A673 (cell line): ENCODE results near the gene TRDMT1. TPM values are rescaled to one million over a fixed set of nuclear protein-coding genes. Genes with fewer than 3 reads are reported as not detected.

ENCODE experiments used
- BruUV-seq: library from RNA; stranded (reverse); fragments of 400-500 nt; replicated peaks from 2 replicates; lab custom pipeline; 2021; lab: Mats Ljungman, UMichigan
- CTCF ChIA-PET: fragments of 300-600 bp; sonication (Branson Sonifier 250); formaldehyde crosslinking; loops from one replicate; lab custom pipeline; 2022; ENCODE audit warnings: antibody characterized with exemption; lab: Charles Lee
- POLR2A ChIA-PET: fragments of 300-600 bp; sonication (Branson Sonifier 250); formaldehyde crosslinking; loops from one replicate; lab custom pipeline; 2022; ENCODE audit warnings: antibody characterized with exemption; ENCODE audit not compliant: low non-redundant PET; lab: Charles Lee
- DNase-seq: peaks from one replicate; pipeline ENCODE4 v3.0.0-alpha.2; 2015; ENCODE audit warnings: low spot score
- H3K27ac ChIP-seq: fragments of 200-600 bp; sonication (generic); 2 replicates; pipeline ENCODE4 v1.5.1; 2016; ENCODE audit warnings: mixed run types, low read depth, mild to moderate bottlenecking, mixed read lengths, antibody characterized with exemption, low read length; ENCODE audit not compliant: poor library complexity, severe bottlenecking
- H3K27me3 ChIP-seq: fragments of 200-600 bp; sonication (generic); replicated peaks from 2 replicates; pipeline ENCODE4 v1.6.1; 2017; ENCODE audit warnings: mixed run types, low read depth, mild to moderate bottlenecking, mixed read lengths, antibody characterized with exemption, low read length; ENCODE audit not compliant: insufficient read depth, poor library complexity
- H3K36me3 ChIP-seq: fragments of 200-600 bp; sonication (generic); 2 replicates; pipeline ENCODE4 v1.6.1; 2016; ENCODE audit warnings: mixed run types, mild to moderate bottlenecking, mixed read lengths, antibody characterized with exemption, low read length; ENCODE audit not compliant: insufficient read depth, poor library complexity, severe bottlenecking
- H3K4me1 ChIP-seq: fragments of 200-600 bp; sonication (generic); 2 replicates; pipeline ENCODE4 v1.6.1; 2017; ENCODE audit warnings: mixed run types, mild to moderate bottlenecking, mixed read lengths, antibody characterized with exemption, low read length; ENCODE audit not compliant: insufficient read depth, poor library complexity, severe bottlenecking
- H3K4me3 ChIP-seq: fragments of 200-600 bp; sonication (generic); 2 replicates; pipeline ENCODE4 v1.5.1; 2016; ENCODE audit warnings: low read depth, mixed run types, mild to moderate bottlenecking, mixed read lengths, low read length; ENCODE audit not compliant: poor library complexity, severe bottlenecking
- H3K9me3 ChIP-seq: fragments of 200-600 bp; sonication (generic); 2 replicates; pipeline ENCODE4 v1.6.1; 2016; ENCODE audit warnings: mixed run types, low read depth, mild to moderate bottlenecking, mixed read lengths, antibody characterized with exemption, low read length; ENCODE audit not compliant: poor library complexity, severe bottlenecking
- CTCF ChIP-seq: fragments of 300-800, 200-600 bp; sonication (generic); conservative IDR thresholded peaks from 2 replicates; pipeline ENCODE4 v1.5.1; 2017; ENCODE audit warnings: low read depth, mild to moderate bottlenecking, antibody characterized with exemption, low read length, moderate library complexity, mixed read lengths
- EZH2 ChIP-seq: fragments of 200-600 bp; sonication (generic); IDR thresholded peaks from 2 replicates; pipeline ENCODE4 v1.6.1; 2017; ENCODE audit warnings: borderline replicate concordance, low read depth, mild to moderate bottlenecking, mixed read lengths, antibody characterized with exemption, low read length; ENCODE audit not compliant: poor library complexity, severe bottlenecking
- intact Hi-C: fragments of 100-400 bp; cut with micrococcal nuclease; formaldehyde crosslinking; loops from one replicate; pipeline ENCODE4 v1.10.0; 2022; ENCODE audit not compliant: unreplicated experiment
- total RNA-seq: library from RNA; stranded (reverse); gene quantifications from 2 replicates; pipeline ENCODE4 v1.2.3, GENCODE V29; 2021

TRDMT1 gene
- total RNA-seq, 1 experiment from 2014 or later, result 14.0 TPM

GRCh38 chr10:17231788-17232187 lies 30.3 kb upstream of the TRDMT1 start:
- no peak for TF ChIP-seq EZH2
- TF ChIP-seq CTCF, result no peak
- peak overlapping the region; percentile 6 for H3K27ac ChIP-seq
- H3K27me3 ChIP-seq, result no peaks in the 10 kb centered on the region
- no peaks in the 10 kb centered on the region for H3K9me3 ChIP-seq
- peak overlapping the region; percentile 96 for H3K4me3 ChIP-seq
- H3K4me1 ChIP-seq, result peaks cover 37% of the 10 kb centered on the region
- no peak for DNase-seq
- POLR2A ChIA-PET, result interaction anchor here (0.5 to 0.7 kb wide), 3 partner anchors 209 to 399 kb away, joined by 4 to 9 read pairs (median 4); no protein-coding TSS in a partner anchor
- no TSS peak for BruUV-seq
- CTCF ChIA-PET, result no interaction called here
- intact Hi-C loops, result loop anchor here (5.0 kb wide), 2 partner anchors 204 to 339 kb away; no protein-coding TSS in a partner anchor
- H3K36me3 ChIP-seq, result peaks cover 64% of the 10 kb centered on the region

GRCh38 chr10:17229967-17230682 lies 28.7 kb upstream of the TRDMT1 start:
- H3K4me3 ChIP-seq, result peak overlapping the region; percentile 96
- peaks cover 42% of the 10 kb centered on the region for H3K4me1 ChIP-seq
- peak overlapping the region; percentile 93 for H3K27ac ChIP-seq
- no TSS peak for BruUV-seq
- ChIA-PET POLR2A (interaction anchor here (0.6 kb wide), 4 partner anchors 81 to 285 kb away, joined by 3 to 6 read pairs (median 4); no protein-coding TSS in a partner anchor), CTCF (interaction anchor here (0.6 to 1.2 kb wide), 7 partner anchors 30 to 397 kb away, joined by 3 to 5 read pairs (median 4); no protein-coding TSS in a partner anchor)
- TF ChIP-seq EZH2 (no peak), CTCF (no peak)
- intact Hi-C loops, result loop anchor here (2.0 to 5.0 kb wide), 5 partner anchors 29 to 338 kb away; partner anchors contain the start of gene TRDMT1
- H3K9me3 ChIP-seq, result no peaks in the 10 kb centered on the region
- H3K27me3 ChIP-seq, result no peaks in the 10 kb centered on the region
- H3K36me3 ChIP-seq, result peaks cover 47% of the 10 kb centered on the region
- DNase-seq, result peak; percentile 89

GRCh38 chr10:17229717-17229966 lies 28.2 kb upstream of the TRDMT1 start:
- intact Hi-C loops, result loop anchor here (2.0 to 5.0 kb wide), 3 partner anchors 29 to 277 kb away; partner anchors contain the start of gene TRDMT1

More at GRCh38 chr10:17229717-17229966, 28.2 kb upstream of the TRDMT1 start:
- CTCF ChIA-PET, result no interaction called here
- H3K4me3 ChIP-seq, result peak overlapping the region; percentile 96
- H3K4me1 ChIP-seq, result peaks cover 42% of the 10 kb centered on the region
- no TSS peak for BruUV-seq
- no peaks in the 10 kb centered on the region for H3K27me3 ChIP-seq
- H3K36me3 ChIP-seq, result peaks cover 42% of the 10 kb centered on the region
- TF ChIP-seq CTCF (no peak), EZH2 (no peak)
- no peaks in the 10 kb centered on the region for H3K9me3 ChIP-seq
- POLR2A ChIA-PET, result no interaction called here
- DNase-seq, result no peak
- H3K27ac ChIP-seq, result peak overlapping the region; percentile 93
